Measurements from ENCODE around the gene LONP2. TPM values are rescaled to one million over a fixed set of nuclear protein-coding genes. Genes with fewer than 3 reads are reported as not detected.

The LONP2 gene
- polyA plus RNA-seq, 2 of the 4 experiments (the other 2 are of a cell fraction), result 27.8 to 51.3 TPM

- TF ChIP-seq NFE2L2 (conservative IDR thresholded peaks at IDR 0.05; ENCODE audit: low read length), result no peak
Measured at GRCh38 chr16:48252013-48252412, 7.9 kb downstream of the LONP2 start (continued).

DNA sequence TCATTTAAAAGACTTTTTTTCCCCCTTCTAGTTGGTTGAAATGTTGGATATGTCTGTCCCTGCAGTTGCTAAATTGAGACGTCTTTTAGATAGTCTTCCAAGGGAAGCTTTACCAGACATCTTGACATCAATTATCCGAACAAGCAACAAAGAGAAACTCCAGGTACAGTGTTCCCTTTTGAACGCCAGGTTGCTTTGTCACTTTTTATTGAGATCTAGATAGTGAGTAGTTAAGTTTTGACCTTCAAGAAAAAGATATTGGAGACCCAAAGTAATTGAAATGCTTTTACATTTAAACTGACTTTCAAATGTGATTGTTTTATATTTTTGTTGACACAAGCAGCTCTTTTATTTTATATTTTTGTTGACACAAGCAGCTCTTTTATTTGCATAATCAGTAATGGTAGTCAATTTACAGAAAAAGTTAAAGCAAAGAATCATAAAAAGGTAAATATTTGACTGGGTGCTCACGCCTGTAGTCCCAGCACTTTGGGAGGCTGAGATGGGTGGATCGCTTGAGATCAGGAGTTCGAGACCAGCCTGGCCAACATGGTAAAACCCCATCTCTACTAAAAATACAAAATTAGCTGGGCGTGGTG, 12.6 kb downstream of the LONP2 start:
- no peak overlapping the region for H3K27ac ChIP-seq
- H3K4me2 ChIP-seq, result no peak overlapping the region
- ChIA-PET CTCF (interaction anchor here (0.8 to 1.7 kb wide), 3 partner anchors 8 to 21 kb away, joined by 3 read pairs; no protein-coding TSS in a partner anchor), POLR2A (no interaction called here)
- H3K4me3 ChIP-seq, result no peak overlapping the region
- no peaks in the 10 kb centered on the region for H3K9me3 ChIP-seq
- FAIRE-seq (no peak), ATAC-seq (no peak), DNase-seq (ENCODE audit: low read depth in 1 of 2, low spot score in 1 of 2) (no peak)
- no peak for TF ChIP-seq FOSB (CRISPR knock-in tag; IDR thresholded peaks at IDR 0.05)
- TF ChIP-seq BHLHE40 (IDR thresholded peaks at IDR 0.05; ENCODE audit: low read depth, low read length), result no peak
- H3K4me1 ChIP-seq, result no peaks in the 10 kb centered on the region
- 91% methylated on average over 7 of the region's 7 CpGs for whole genome bisulfite sequencing (ENCODE audit: missing lambda C conversion rate)

DNA sequence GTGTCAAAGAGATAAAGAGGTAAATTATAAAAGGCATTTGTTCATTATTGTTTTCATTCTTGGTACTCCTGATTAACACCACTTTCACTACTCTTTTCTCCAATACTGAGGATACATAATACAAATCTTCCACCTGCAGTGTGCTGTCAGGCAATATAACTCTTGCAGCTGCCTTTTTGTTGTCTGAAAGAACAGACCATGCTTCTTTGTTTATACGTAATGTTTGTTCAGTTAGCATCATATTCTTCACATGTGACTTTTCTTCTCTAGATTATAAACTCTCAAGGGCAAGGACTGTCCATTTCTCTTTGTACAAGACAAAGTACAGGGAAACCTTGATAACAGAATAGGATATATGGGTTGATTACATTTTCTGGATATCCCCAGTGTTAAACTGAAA, 17.5 kb downstream of the LONP2 start:
- no peak for TF ChIP-seq CEBPB (IDR thresholded peaks at IDR 0.05)
- TF ChIP-seq, protein P1, sequence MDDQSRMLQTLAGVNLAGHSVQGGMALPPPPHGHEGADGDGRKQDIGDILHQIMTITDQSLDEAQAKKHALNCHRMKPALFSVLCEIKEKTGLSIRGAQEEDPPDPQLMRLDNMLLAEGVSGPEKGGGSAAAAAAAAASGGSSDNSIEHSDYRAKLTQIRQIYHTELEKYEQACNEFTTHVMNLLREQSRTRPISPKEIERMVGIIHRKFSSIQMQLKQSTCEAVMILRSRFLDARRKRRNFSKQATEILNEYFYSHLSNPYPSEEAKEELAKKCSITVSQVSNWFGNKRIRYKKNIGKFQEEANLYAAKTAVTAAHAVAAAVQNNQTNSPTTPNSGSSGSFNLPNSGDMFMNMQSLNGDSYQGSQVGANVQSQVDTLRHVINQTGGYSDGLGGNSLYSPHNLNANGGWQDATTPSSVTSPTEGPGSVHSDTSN (IDR thresholded peaks at IDR 0.05), result no peak
- TF ChIP-seq HEYL (CRISPR knock-in tag; IDR thresholded peaks at IDR 0.05), result no peak
- TF ChIP-seq, protein P2, sequence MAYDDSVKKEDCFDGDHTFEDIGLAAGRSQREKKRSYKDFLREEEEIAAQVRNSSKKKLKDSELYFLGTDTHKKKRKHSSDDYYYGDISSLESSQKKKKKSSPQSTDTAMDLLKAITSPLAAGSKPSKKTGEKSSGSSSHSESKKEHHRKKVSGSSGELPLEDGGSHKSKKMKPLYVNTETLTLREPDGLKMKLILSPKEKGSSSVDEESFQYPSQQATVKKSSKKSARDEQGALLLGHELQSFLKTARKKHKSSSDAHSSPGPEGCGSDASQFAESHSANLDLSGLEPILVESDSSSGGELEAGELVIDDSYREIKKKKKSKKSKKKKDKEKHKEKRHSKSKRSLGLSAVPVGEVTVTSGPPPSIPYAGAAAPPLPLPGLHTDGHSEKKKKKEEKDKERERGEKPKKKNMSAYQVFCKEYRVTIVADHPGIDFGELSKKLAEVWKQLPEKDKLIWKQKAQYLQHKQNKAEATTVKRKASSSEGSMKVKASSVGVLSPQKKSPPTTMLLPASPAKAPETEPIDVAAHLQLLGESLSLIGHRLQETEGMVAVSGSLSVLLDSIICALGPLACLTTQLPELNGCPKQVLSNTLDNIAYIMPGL (CRISPR knock-in tag; IDR thresholded peaks at IDR 0.05; ENCODE audit: borderline replicate concordance), result no peak
- no peak for TF ChIP-seq RARB (CRISPR knock-in tag; IDR thresholded peaks at IDR 0.05)
- TF ChIP-seq RFX5 (IDR thresholded peaks at IDR 0.05), result no peak
- TF ChIP-seq JUN (IDR thresholded peaks at IDR 0.05), result no peak
- TF ChIP-seq CBX2 (IDR thresholded peaks at IDR 0.05; ENCODE audit: borderline replicate concordance, low read depth), result no peak
- TF ChIP-seq, protein P3, sequence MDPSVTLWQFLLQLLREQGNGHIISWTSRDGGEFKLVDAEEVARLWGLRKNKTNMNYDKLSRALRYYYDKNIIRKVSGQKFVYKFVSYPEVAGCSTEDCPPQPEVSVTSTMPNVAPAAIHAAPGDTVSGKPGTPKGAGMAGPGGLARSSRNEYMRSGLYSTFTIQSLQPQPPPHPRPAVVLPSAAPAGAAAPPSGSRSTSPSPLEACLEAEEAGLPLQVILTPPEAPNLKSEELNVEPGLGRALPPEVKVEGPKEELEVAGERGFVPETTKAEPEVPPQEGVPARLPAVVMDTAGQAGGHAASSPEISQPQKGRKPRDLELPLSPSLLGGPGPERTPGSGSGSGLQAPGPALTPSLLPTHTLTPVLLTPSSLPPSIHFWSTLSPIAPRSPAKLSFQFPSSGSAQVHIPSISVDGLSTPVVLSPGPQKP (IDR thresholded peaks at IDR 0.05; ENCODE audit: low read depth, low read length), result no peak
- TF ChIP-seq, protein P4, sequence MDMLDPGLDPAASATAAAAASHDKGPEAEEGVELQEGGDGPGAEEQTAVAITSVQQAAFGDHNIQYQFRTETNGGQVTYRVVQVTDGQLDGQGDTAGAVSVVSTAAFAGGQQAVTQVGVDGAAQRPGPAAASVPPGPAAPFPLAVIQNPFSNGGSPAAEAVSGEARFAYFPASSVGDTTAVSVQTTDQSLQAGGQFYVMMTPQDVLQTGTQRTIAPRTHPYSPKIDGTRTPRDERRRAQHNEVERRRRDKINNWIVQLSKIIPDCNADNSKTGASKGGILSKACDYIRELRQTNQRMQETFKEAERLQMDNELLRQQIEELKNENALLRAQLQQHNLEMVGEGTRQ (IDR thresholded peaks at IDR 0.05), result no peak
- no peak for TF ChIP-seq ZNF302 (CRISPR knock-in tag; IDR thresholded peaks at IDR 0.05)
- TF ChIP-seq ZC3H11A (IDR thresholded peaks at IDR 0.05), result no peak
- no peak for TF ChIP-seq POLR2A (IDR thresholded peaks at IDR 0.05; ENCODE audit: low read length)
- TF ChIP-seq, protein P5, sequence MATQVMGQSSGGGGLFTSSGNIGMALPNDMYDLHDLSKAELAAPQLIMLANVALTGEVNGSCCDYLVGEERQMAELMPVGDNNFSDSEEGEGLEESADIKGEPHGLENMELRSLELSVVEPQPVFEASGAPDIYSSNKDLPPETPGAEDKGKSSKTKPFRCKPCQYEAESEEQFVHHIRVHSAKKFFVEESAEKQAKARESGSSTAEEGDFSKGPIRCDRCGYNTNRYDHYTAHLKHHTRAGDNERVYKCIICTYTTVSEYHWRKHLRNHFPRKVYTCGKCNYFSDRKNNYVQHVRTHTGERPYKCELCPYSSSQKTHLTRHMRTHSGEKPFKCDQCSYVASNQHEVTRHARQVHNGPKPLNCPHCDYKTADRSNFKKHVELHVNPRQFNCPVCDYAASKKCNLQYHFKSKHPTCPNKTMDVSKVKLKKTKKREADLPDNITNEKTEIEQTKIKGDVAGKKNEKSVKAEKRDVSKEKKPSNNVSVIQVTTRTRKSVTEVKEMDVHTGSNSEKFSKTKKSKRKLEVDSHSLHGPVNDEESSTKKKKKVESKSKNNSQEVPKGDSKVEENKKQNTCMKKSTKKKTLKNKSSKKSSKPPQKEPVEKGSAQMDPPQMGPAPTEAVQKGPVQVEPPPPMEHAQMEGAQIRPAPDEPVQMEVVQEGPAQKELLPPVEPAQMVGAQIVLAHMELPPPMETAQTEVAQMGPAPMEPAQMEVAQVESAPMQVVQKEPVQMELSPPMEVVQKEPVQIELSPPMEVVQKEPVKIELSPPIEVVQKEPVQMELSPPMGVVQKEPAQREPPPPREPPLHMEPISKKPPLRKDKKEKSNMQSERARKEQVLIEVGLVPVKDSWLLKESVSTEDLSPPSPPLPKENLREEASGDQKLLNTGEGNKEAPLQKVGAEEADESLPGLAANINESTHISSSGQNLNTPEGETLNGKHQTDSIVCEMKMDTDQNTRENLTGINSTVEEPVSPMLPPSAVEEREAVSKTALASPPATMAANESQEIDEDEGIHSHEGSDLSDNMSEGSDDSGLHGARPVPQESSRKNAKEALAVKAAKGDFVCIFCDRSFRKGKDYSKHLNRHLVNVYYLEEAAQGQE (IDR thresholded peaks at IDR 0.05), result no peak
- TF ChIP-seq HDAC2 (IDR thresholded peaks at IDR 0.05), result no peak
- TF ChIP-seq HOXA7 (CRISPR knock-in tag; IDR thresholded peaks at IDR 0.05), result no peak
- Histone ChIP-seq H3K9me3 (no peaks in the 10 kb centered on the region), H3K4me3 (no peak overlapping the region), H3K4me1 (no peaks in the 10 kb centered on the region), H3K4me2 (no peak overlapping the region), H3K27ac (no peak overlapping the region)
- FAIRE-seq (no peak), DNase-seq (ENCODE audit: low read depth in 1 of 2, low spot score in 1 of 2) (no peak), ATAC-seq (no peak)
- POLR2A ChIA-PET, result no interaction called here
- CTCF ChIA-PET, result interaction anchor here (0.5 kb wide), 1 partner anchor 33 kb away, joined by 4 read pairs; no protein-coding TSS in a partner anchor
- WGBS (ENCODE audit: missing lambda C conversion rate), result 94% methylated on average over 1 of the region's 1 CpG
